Measurements from ENCODE around the gene FAM174C. TPM values are rescaled to one million over a fixed set of nuclear protein-coding genes. Genes with fewer than 3 reads are reported as not detected.

The FAM174C gene
- total RNA-seq, 2 donors from 2014 or later: 28.9 to 29.8 TPM

DNA sequence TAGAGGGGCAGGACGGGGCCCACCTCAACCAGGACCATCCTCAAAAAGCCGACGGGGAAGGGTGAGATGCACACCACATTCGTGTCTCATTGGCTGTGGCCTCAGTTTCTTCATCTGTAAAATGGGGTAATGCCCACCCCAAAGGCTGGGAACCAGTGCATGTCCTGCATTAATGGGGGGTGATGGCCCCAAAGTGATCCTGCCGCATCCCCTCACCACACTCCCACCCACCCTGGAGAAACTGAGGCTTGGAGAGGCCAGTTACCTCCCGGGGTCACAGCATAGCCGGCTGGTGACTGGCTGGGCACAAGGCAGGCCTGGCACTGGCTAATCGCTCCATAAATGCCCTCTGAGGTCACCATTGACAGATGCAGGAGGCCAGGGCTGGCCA lies 27.6 kb upstream of the FAM174C start:
- H3K36me3 ChIP-seq: peaks cover 22% of the 10 kb centered on the region
- no peaks in the 10 kb centered on the region for H3K9me3 ChIP-seq
- peak overlapping the region; percentile 81 to 82 for H3K4me3 ChIP-seq
- no peak for DNase-seq (ENCODE audit: low spot score)
- TF ChIP-seq, protein P1, sequence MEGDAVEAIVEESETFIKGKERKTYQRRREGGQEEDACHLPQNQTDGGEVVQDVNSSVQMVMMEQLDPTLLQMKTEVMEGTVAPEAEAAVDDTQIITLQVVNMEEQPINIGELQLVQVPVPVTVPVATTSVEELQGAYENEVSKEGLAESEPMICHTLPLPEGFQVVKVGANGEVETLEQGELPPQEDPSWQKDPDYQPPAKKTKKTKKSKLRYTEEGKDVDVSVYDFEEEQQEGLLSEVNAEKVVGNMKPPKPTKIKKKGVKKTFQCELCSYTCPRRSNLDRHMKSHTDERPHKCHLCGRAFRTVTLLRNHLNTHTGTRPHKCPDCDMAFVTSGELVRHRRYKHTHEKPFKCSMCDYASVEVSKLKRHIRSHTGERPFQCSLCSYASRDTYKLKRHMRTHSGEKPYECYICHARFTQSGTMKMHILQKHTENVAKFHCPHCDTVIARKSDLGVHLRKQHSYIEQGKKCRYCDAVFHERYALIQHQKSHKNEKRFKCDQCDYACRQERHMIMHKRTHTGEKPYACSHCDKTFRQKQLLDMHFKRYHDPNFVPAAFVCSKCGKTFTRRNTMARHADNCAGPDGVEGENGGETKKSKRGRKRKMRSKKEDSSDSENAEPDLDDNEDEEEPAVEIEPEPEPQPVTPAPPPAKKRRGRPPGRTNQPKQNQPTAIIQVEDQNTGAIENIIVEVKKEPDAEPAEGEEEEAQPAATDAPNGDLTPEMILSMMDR (IDR thresholded peaks at IDR 0.05): no peak
- H3K4me1 ChIP-seq: peaks cover 0 to 75% of the 10 kb centered on the region in 2 donors
- H3K27ac ChIP-seq: peak overlapping the region; percentile 99
- H3K27me3 ChIP-seq: no peaks in the 10 kb centered on the region

DNA sequence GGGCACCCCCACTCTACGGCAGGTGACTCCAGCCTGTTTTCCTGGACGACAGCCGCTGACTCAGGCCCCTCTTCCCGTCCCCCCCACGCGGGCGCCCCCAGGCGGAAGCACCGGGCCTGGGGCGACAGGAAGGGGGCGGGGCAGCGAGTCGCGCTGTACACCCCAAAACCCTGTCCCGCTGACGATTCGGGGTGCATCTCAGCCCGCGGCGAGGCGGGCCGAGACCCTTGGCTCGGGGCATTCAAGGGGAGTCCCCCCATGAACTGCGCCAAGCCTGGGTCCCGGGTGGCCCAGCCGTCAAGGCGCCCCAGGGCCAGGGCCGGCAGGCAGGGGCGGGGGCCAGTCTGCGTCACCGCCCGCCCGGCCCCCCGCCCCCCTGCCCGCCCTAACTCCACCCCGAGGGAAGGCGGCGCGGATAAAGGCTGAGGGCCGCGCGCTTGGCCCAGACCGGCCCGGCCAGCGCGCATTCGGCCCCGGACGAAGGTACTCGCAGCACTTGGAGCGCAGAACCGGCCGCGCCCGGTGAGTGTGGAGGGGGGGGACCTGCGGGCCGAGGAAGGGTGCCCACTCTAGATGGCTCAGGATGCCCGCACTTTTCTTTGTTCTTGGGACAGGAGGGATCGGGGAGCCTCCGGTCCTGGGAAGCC lies 27.1 kb upstream of the FAM174C start, which contains the start of gene MIDN:
Gene MIDN, plus strand, starts transcription at position 445 of the 647 bp plus-strand sequence. CDS start 1,714 bp downstream, outside the sequence.
- Histone ChIP-seq H3K4me3 (peak within 1 kb of the TSS; percentile 81 to 82), H3K36me3 (peaks cover 22% of the 10 kb centered on the region), H3K27ac (peak within 1 kb of the TSS; percentile 99), H3K4me1 (peaks cover 0 to 75% of the 10 kb centered on the region in 2 donors), H3K9me3 (no peaks in the 10 kb centered on the region), H3K27me3 (no peaks in the 10 kb centered on the region)
- DNase-seq (ENCODE audit: low spot score): peak; percentile 88
- TF ChIP-seq, protein P1 (IDR thresholded peaks at IDR 0.05): no peak

DNA sequence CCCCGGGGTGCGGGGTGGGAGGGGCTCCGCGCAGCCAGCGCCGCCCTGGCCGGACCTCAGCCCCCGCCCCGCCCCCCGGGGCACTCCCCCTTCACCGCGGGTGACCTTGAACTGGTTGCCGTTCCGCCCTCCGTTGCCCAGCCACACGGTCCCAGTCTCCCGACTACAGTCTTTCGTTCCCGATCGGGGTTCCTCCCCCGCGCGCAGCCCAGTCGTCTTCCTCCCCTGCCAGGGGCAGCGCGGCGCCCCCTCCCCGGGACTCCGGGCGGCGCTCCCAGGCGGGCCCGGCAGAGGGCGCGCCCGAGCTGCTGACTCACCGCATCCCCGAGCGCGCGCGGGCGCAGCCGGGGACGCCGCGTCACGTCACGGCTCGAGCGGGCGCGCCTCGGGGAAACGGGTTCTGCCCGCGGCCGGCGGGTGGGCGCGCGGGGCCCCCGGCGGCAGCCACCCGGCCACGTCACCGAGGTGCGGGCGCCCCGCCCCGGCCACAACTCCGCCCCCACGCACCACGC lies 26.5 kb upstream of the FAM174C start:
- H3K4me1 ChIP-seq: peaks cover 0 to 75% of the 10 kb centered on the region in 2 donors
- peak overlapping the region; percentile 81 to 82 for H3K4me3 ChIP-seq
- no peak for DNase-seq (ENCODE audit: low spot score)
- H3K27ac ChIP-seq: peak overlapping the region; percentile 99
- peaks cover 25% of the 10 kb centered on the region for H3K36me3 ChIP-seq
- no peaks in the 10 kb centered on the region for H3K9me3 ChIP-seq
- H3K27me3 ChIP-seq: no peaks in the 10 kb centered on the region
- TF ChIP-seq, protein P1 (IDR thresholded peaks at IDR 0.05): peak; percentile 88 to 97

DNA sequence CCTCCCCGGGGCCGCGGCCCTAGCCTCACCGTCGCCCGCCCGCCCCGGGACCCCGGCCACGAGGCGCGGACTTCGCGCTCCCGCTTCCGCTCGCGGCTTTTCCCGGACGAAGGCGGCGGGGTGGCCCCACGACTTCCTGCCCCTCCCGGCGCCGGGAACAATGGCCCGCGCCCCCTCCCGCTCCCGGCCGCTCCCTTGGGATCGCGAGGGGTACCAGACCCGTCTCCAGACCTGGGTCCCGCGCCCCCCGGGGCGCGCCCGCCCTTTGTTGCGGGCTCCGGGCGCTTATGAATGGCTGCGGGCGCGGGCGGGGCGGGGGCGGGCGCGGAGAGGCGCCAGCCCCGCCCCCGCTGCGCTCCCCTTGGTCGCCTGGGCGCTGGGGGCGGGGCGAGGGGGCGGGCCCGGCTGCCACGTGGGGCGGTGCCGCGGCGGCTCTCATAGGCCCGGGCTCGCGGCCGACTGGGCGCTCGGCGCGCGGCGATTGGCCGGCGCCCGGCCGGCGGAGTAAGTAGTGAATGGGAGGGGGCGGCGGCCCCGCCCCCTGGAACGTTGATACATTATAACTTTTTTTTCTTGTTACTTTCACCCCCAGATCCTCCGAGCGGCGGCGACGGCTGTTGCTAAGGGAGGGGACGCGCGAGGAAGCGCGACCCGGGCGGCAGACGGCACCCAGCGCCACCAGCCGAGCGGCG lies 25.9 kb upstream of the FAM174C start:
- H3K4me1 ChIP-seq: peaks cover 0 to 75% of the 10 kb centered on the region in 2 donors
- no peaks in the 10 kb centered on the region for H3K9me3 ChIP-seq
- peak overlapping the region; percentile 99 to 100 for H3K27ac ChIP-seq
- TF ChIP-seq, protein P1 (IDR thresholded peaks at IDR 0.05): no peak
- peak overlapping the region; percentile 81 to 82 for H3K4me3 ChIP-seq
- DNase-seq (ENCODE audit: low spot score): peak; percentile 96
- no peaks in the 10 kb centered on the region for H3K27me3 ChIP-seq
- H3K36me3 ChIP-seq: peaks cover 31% of the 10 kb centered on the region

DNA sequence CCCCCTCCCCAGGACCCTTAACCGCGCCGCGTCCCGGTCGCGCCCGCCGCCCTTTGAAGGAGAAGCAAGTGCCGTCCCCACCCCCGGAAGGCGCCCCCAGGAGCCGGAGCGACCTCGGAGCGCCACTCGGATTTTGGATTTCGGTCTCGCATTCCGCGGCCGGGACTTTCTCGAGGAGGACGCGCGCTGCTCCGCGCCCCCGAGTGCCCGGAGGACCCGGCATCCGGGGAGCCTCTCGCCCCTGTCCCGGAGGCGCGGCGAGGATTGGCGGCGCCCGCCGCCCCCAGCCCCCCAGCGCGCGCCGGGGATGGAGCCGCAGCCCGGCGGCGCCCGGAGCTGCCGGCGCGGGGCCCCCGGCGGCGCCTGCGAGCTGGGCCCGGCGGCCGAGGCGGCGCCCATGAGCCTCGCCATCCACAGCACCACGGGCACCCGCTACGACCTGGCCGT lies 25.3 kb upstream of the FAM174C start:
- Histone ChIP-seq H3K27ac (peak overlapping the region; percentile 97 to 100), H3K4me1 (peaks cover 0 to 75% of the 10 kb centered on the region in 2 donors), H3K27me3 (no peaks in the 10 kb centered on the region), H3K9me3 (no peaks in the 10 kb centered on the region), H3K4me3 (peak overlapping the region; percentile 81 to 82), H3K36me3 (peaks cover 34% of the 10 kb centered on the region)
- TF ChIP-seq, protein P1 (IDR thresholded peaks at IDR 0.05): no peak
- no peak for DNase-seq (ENCODE audit: low spot score)

All from right atrium auricular region (tissue), 2 donors.